Thyroid gland (tissue), 4 donors: Measurements from ENCODE around the gene CDYL.

ENCODE experiments used
- POLR2A ChIP-seq, 2 donors: fragments of 450-650 bp; IDR thresholded peaks; one replicate each; pipeline ENCODE4 v1.6.1; 2017; ENCODE audit warnings: antibody characterized with exemption in 2 of 2, mild to moderate bottlenecking in 2 of 2, moderate library complexity in 1 of 2
- TF ChIP-seq, protein P1 (sequence below), 6 experiments: fragments of 200-600 bp in 3 of 6; fragments of 450-650 bp in 3 of 6; sonication (generic) in 3 of 6; IDR thresholded peaks; one replicate each; pipeline ENCODE4 v1.5.1; 2016 to 2019; ENCODE audit warnings: antibody characterized with exemption in 6 of 6, mild to moderate bottlenecking in 2 of 6, inconsistent platforms in 1 of 6, moderate library complexity in 1 of 6

DNA sequence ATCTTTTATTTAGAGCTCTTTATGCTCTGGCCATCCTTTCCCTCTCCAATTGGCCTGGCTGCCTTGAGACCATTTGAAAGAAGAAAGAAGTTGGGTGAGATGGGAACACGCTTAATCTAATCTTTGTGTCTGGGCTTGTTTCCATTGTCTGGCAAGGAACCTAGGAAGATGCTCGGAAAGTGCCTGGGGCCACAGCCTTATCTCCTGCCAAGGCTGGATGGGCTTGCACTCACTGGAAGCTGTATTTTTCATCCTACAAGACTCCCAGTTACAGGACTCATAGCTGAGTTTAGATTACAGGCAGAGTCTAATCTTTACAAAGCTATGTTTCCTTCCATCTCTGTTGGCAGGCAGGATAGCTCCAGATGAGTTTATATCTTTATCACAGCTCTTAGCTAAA, 33.1 kb upstream of the CDYL start:
- no peak for TF ChIP-seq POLR2A (IDR thresholded peaks at IDR 0.05)
- TF ChIP-seq, protein P1, sequence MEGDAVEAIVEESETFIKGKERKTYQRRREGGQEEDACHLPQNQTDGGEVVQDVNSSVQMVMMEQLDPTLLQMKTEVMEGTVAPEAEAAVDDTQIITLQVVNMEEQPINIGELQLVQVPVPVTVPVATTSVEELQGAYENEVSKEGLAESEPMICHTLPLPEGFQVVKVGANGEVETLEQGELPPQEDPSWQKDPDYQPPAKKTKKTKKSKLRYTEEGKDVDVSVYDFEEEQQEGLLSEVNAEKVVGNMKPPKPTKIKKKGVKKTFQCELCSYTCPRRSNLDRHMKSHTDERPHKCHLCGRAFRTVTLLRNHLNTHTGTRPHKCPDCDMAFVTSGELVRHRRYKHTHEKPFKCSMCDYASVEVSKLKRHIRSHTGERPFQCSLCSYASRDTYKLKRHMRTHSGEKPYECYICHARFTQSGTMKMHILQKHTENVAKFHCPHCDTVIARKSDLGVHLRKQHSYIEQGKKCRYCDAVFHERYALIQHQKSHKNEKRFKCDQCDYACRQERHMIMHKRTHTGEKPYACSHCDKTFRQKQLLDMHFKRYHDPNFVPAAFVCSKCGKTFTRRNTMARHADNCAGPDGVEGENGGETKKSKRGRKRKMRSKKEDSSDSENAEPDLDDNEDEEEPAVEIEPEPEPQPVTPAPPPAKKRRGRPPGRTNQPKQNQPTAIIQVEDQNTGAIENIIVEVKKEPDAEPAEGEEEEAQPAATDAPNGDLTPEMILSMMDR (IDR thresholded peaks at IDR 0.05) = no peak
